NCI-H187 treated with DMSO at 0.1 percent for 48 hours (cell line): ENCODE measurements around the gene SMURF1.

Experiments used
- DNase-seq: peaks from one replicate; lab custom pipeline; 2025; lab: John Stamatoyannopoulos, UW

SMURF1 gene

GRCh38 chr7:99098286-99098823 lies 45.6 kb downstream of the SMURF1 start:
- no peak for DNase-seq

GRCh38 chr7:99097730-99098129 lies 46.2 kb downstream of the SMURF1 start:
- no peak for DNase-seq

- no peak for DNase-seq
Observed at GRCh38 chr7:99096124-99096887, 47.6 kb downstream of the SMURF1 start.

- DNase-seq: no peak
Observed at GRCh38 chr7:99095698-99096097, 48.2 kb downstream of the SMURF1 start.

- DNase-seq: no peak
Observed at GRCh38 chr7:99094401-99094800, 49.5 kb downstream of the SMURF1 start.

- DNase-seq: peak; percentile 64
Observed at GRCh38 chr7:99092064-99092720, 51.7 kb downstream of the SMURF1 start.

- DNase-seq: no peak
Observed at GRCh38 chr7:99090771-99091542, 53.0 kb downstream of the SMURF1 start.

- DNase-seq: no peak
Observed at GRCh38 chr7:99089914-99090629, 53.8 kb downstream of the SMURF1 start.

- no peak for DNase-seq
Observed at GRCh38 chr7:99086944-99087343, 57.0 kb downstream of the SMURF1 start.

- no peak for DNase-seq
Observed at GRCh38 chr7:99086532-99086931, 57.4 kb downstream of the SMURF1 start.

GRCh38 chr7:99083733-99084132 lies 60.2 kb downstream of the SMURF1 start:
- no peak for DNase-seq

- DNase-seq: no peak
Observed at GRCh38 chr7:99083068-99083651, 60.7 kb downstream of the SMURF1 start.

GRCh38 chr7:99080679-99081078 lies 63.2 kb downstream of the SMURF1 start:
- no peak for DNase-seq

GRCh38 chr7:99079104-99079503 lies 64.8 kb downstream of the SMURF1 start:
- no peak for DNase-seq

GRCh38 chr7:99078416-99078815 lies 65.5 kb downstream of the SMURF1 start:
- DNase-seq: no peak

GRCh38 chr7:99076615-99077014 lies 67.3 kb downstream of the SMURF1 start:
- DNase-seq: no peak

- no peak for DNase-seq
Observed at GRCh38 chr7:99073839-99074446, 70.0 kb downstream of the SMURF1 start.

GRCh38 chr7:99072126-99072525 lies 71.8 kb downstream of the SMURF1 start:
- no peak for DNase-seq

- no peak for DNase-seq
Observed at GRCh38 chr7:99070361-99070760, 73.5 kb downstream of the SMURF1 start.

GRCh38 chr7:99061001-99061776 lies 82.7 kb downstream of the SMURF1 start:
- no peak for DNase-seq
